Measurements from ENCODE around the gene NEK4. TPM values are rescaled to one million over a fixed set of nuclear protein-coding genes. Genes with fewer than 3 reads are reported as not detected.

The NEK4 gene
- total and polyA plus RNA-seq, 8 donors: 23.6 to 35.0 (median 28.5) TPM

DNA sequence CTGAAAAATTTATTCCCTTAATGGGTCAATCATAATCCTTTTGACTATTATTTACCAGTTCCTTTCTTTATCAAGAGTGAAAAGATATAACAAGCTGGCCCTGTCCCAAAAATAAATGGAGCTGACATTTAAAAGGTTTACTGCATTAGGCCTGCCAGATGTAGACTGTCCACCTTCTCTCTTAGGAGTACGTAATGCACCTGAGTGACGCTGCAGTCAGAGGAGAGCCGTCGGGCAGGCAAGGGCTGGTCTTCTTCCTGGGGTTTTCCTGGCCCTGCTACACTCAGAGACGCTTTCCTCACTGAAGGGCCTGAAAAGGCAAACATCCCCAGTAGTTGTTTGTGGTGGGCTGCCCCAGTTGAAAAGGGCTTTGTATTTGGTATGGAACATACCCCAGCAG is 27.6 kb downstream of the NEK4 start:
- Histone ChIP-seq H3K9me3 (no peaks in the 10 kb centered on the region), H3K27ac (no peak overlapping the region), H3K4me3 (no peak overlapping the region), H3K36me3 (peaks cover 0 to 96% of the 10 kb centered on the region in 2 donors), H3K27me3 (no peaks in the 10 kb centered on the region), H3K4me1 (no peaks in the 10 kb centered on the region)
- ATAC-seq (no peak), DNase-seq (no peak)
- TF ChIP-seq, protein P1, sequence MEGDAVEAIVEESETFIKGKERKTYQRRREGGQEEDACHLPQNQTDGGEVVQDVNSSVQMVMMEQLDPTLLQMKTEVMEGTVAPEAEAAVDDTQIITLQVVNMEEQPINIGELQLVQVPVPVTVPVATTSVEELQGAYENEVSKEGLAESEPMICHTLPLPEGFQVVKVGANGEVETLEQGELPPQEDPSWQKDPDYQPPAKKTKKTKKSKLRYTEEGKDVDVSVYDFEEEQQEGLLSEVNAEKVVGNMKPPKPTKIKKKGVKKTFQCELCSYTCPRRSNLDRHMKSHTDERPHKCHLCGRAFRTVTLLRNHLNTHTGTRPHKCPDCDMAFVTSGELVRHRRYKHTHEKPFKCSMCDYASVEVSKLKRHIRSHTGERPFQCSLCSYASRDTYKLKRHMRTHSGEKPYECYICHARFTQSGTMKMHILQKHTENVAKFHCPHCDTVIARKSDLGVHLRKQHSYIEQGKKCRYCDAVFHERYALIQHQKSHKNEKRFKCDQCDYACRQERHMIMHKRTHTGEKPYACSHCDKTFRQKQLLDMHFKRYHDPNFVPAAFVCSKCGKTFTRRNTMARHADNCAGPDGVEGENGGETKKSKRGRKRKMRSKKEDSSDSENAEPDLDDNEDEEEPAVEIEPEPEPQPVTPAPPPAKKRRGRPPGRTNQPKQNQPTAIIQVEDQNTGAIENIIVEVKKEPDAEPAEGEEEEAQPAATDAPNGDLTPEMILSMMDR (IDR thresholded peaks at IDR 0.05): no peak
- intact Hi-C loops (cut with DNase I): loop anchor here in 1 of 2 donors (10.0 kb wide), 1 partner anchor 332 kb away; no protein-coding TSS in a partner anchor

DNA sequence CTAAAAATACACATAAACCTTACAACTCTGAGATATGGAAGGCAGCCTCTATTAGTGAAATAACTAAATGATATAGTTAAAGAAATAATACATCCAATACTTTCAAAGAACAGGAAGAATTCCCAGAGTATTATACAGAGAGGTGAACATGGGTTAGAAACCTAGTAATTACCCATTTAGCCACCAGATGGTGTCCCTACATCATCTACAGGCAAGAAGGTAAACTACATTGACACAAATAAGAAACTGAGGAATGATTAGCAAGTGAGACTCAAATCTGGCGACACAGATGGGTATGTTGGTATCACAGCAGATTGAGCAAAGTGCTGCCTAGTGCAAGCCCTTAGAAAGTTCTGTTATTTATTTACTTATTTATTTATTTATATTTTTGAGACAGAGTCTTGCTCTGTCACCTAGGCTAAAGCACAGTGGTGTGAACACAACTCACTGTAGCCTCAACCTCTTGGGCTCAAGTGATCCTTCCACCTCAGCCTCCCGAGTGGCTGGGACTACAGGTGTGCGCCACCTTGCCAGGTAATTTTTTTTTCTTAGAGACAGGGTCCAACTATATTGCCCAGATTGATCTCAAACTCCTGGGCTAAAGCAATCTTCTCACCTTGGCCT is 28.2 kb downstream of the NEK4 start:
- Histone ChIP-seq H3K4me3 (no peak overlapping the region), H3K9me3 (no peaks in the 10 kb centered on the region), H3K36me3 (peaks cover 0 to 96% of the 10 kb centered on the region in 2 donors), H3K27me3 (no peaks in the 10 kb centered on the region), H3K4me1 (no peaks in the 10 kb centered on the region), H3K27ac (no peak overlapping the region)
- DNase-seq (peak in 2 of 4 donors; percentile 9 to 23), ATAC-seq (peak; percentile 67)
- intact Hi-C loops (cut with DNase I): loop anchor here in 1 of 2 donors (10.0 kb wide), 1 partner anchor 332 kb away; no protein-coding TSS in a partner anchor
- TF ChIP-seq, protein P1 (IDR thresholded peaks at IDR 0.05): peak; percentile 28 to 35

DNA sequence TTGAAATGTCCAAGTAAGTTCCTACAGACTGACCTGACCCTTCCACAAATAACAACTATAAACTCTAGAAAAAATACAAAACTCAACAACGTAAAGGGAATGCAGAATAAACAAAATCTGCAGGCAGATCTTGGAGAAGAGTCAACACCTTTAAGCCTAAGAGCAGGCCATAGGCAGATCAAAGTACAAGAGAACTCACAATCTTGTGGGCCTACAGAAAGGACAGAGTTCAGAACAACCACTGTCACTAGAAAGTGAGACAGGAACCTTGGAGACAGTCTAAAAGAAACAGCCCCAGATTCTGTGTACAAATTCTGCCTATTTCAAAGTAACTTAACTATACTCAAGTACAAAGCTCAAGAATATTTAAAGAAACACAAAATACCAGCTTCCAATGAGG is 31.0 kb downstream of the NEK4 start:
- H3K36me3 ChIP-seq: peaks cover 0 to 96% of the 10 kb centered on the region in 2 donors
- DNase-seq (no peak), ATAC-seq (no peak)
- TF ChIP-seq, protein P1 (IDR thresholded peaks at IDR 0.05): no peak
- intact Hi-C loops (cut with DNase I): loop anchor here in 1 of 2 donors (10.0 kb wide), 1 partner anchor 335 kb away; no protein-coding TSS in a partner anchor
- no peak overlapping the region for H3K4me3 ChIP-seq
- no peak overlapping the region for H3K27ac ChIP-seq
- H3K27me3 ChIP-seq: no peaks in the 10 kb centered on the region
- no peaks in the 10 kb centered on the region for H3K4me1 ChIP-seq
- H3K9me3 ChIP-seq: no peaks in the 10 kb centered on the region

DNA sequence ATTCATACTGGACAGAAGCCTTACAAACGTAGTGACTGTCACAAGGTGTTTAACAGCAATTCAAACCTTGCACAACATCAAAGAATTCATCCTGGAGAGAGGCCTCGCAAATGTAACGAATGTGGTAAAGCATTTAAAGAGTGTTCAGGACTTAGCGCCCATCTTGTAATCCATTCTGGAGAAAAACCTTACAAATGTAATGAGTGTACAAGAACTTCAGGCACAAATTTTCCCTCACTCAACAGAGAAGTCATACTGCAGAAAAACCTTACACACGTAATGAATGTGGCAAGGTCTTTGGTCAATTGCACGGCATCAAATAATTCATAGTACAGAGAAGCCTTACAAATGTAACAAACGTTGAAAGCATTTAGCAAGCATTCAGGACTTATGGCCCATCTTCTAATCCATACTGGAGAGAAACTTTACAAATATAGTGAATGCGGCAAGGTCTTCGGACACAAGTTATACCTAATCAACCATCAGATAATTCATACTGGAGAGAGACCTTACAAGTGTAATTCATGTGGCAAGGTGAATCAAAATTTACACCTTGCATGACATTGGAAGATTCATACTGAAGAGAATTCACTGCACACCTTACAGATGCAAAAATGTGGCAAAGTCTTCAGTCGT is 37.4 kb downstream of the NEK4 start:
- H3K36me3 ChIP-seq: peaks cover 0 to 86% of the 10 kb centered on the region in 2 donors
- TF ChIP-seq, protein P1 (IDR thresholded peaks at IDR 0.05): no peak
- no peak for DNase-seq
- no peak overlapping the region for H3K27ac ChIP-seq
- no peaks in the 10 kb centered on the region for H3K4me1 ChIP-seq
- peaks cover 0 to 12% of the 10 kb centered on the region in 2 donors for H3K9me3 ChIP-seq
- no peak for ATAC-seq
- no peaks in the 10 kb centered on the region for H3K27me3 ChIP-seq
- intact Hi-C loops (cut with DNase I): no loop called here
- no peak overlapping the region for H3K4me3 ChIP-seq

DNA sequence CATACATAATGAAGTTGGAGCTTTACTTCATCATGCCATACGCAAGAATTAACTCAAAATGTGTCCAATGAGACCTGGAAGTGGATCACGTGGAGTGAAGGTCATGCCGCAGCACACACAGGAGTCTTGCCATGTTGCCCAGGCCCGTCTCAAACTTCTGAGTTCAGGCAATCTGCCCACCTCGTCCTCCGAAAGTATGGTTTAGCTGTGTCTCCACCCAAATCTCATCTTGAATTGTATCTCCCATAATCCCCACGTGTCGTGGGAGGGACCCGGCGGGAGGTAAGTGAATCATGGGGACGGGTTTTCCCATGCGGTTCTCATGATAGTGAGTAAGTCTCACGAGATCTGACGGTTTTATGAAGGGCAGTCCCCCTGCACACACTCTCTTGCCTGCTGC is 39.1 kb downstream of the NEK4 start:
- Histone ChIP-seq H3K36me3 (peaks cover 0 to 78% of the 10 kb centered on the region in 2 donors), H3K4me3 (no peak overlapping the region), H3K4me1 (no peaks in the 10 kb centered on the region), H3K27me3 (no peaks in the 10 kb centered on the region), H3K27ac (no peak overlapping the region), H3K9me3 (peaks cover 0 to 16% of the 10 kb centered on the region in 2 donors)
- TF ChIP-seq, protein P1 (IDR thresholded peaks at IDR 0.05): no peak
- intact Hi-C loops (cut with DNase I): no loop called here
- no peak for ATAC-seq
- no peak for DNase-seq
